ENCODE measurements around the gene PRDM16. TPM values are rescaled to one million over a fixed set of nuclear protein-coding genes. Genes with fewer than 3 reads are reported as not detected.

The PRDM16 gene
- total and polyA plus RNA-seq, 2 of the 8 experiments (the other 6 are each of a cell fraction or from before 2014, with no cell fraction given) = 0.39 to 0.43 TPM

GRCh38 chr1:3432306-3432705 is 363.3 kb downstream of the PRDM16 start:
- no peak for TF ChIP-seq CEBPB (IDR thresholded peaks at IDR 0.05; ENCODE audit: low read depth, low read length)
- no peak for TF ChIP-seq CTBP2 (IDR thresholded peaks at IDR 0.05; ENCODE audit: borderline replicate concordance, insufficient read depth, insufficient read length, low read length)
- TF ChIP-seq TAF7 (optimal IDR thresholded peaks at IDR 0.05; ENCODE audit: borderline replicate concordance, low read depth, low read length) = no peak
- TF ChIP-seq E2F6 (IDR thresholded peaks at IDR 0.05) = no peak
- no peak for TF ChIP-seq YY1 (IDR thresholded peaks at IDR 0.05; ENCODE audit: low read depth, low read length)
- TF ChIP-seq CBX8 (IDR thresholded peaks at IDR 0.05; ENCODE audit: borderline replicate concordance, low read depth, low read length) = no peak
- no peak for TF ChIP-seq BRCA1 (IDR thresholded peaks at IDR 0.05; ENCODE audit: low read depth, low read length)
- TF ChIP-seq POU5F1 (IDR thresholded peaks at IDR 0.05; ENCODE audit: low read depth, low read length) = no peak
- no peak for TF ChIP-seq POLR2A (IDR thresholded peaks at IDR 0.05; ENCODE audit: control extremely low read depth in 1 of 2, low read depth in 2 of 2, low read length in 2 of 2)
- no peak for TF ChIP-seq HDAC6 (IDR thresholded peaks at IDR 0.05; ENCODE audit: low read depth, low read length)
- TF ChIP-seq POLR2AphosphoS5 (IDR thresholded peaks at IDR 0.05; ENCODE audit: low read depth, low read length) = no peak
- FAIRE-seq (no peak), DNase-seq (ENCODE audit: low read depth in 1 of 2, low spot score in 2 of 2) (no peak)
- Histone ChIP-seq H3K9ac (replicated peaks in 1 of 4; ENCODE audit: extremely low read depth in 1 of 4, low read depth in 3 of 4, low read length in 3 of 4) (no peak overlapping the region), H3K14ac (ENCODE audit: insufficient read length) (no peak overlapping the region), H3K4me3 (ENCODE audit: extremely low read depth in 1 of 4, insufficient read depth in 2 of 4, low read depth in 3 of 4, low read length in 4 of 4) (no peak overlapping the region), H3K18ac (ENCODE audit: extremely low read depth, low read length) (no peak overlapping the region), H3K27ac (ENCODE audit: low read depth, low read length) (no peak overlapping the region), H3K36me3 (ENCODE audit: control insufficient read depth in 2 of 4, insufficient read depth in 4 of 4, low read length in 3 of 4) (no peaks in the 10 kb centered on the region), H2BK15ac (ENCODE audit: low read length) (no peak overlapping the region), H2AK5ac (ENCODE audit: low read depth, low read length) (no peak overlapping the region), H3K4ac (replicated peaks; ENCODE audit: insufficient read length, low read depth, low read length) (no peak overlapping the region), H2AFZ (ENCODE audit: low read length) (no peak overlapping the region), H4K91ac (replicated peaks; ENCODE audit: insufficient read length, low read length) (no peak overlapping the region), H4K20me1 (replicated peaks in 1 of 2; ENCODE audit: control insufficient read depth in 1 of 2, insufficient read depth in 2 of 2, low read length in 2 of 2) (peaks cover 0 to 5% of the 10 kb centered on the region in 2 experiments), H3K4me1 (replicated peaks in 1 of 4; ENCODE audit: control insufficient read depth in 3 of 4, insufficient read depth in 4 of 4, low read length in 3 of 4) (peaks cover 0 to 5% (median 1%) of the 10 kb centered on the region in 4 experiments; a peak in 2 of 7 replicates), H3K79me2 (ENCODE audit: control insufficient read depth in 1 of 2, insufficient read depth in 2 of 2, low read length in 2 of 2) (no peaks in the 10 kb centered on the region), H3K23ac (ENCODE audit: insufficient read length) (no peak overlapping the region), H4K5ac (ENCODE audit: insufficient read length, low read depth, low read length) (no peak overlapping the region), H2BK120ac (replicated peaks; ENCODE audit: low read depth, low read length) (no peak overlapping the region), H3K4me2 (ENCODE audit: insufficient read depth in 1 of 2, low read depth in 2 of 2, low read length in 2 of 2) (no peak overlapping the region), H3K56ac (replicated peaks; ENCODE audit: insufficient read length, low read depth, low read length) (no peak overlapping the region), H2BK20ac (ENCODE audit: low read length) (no peak overlapping the region), H3K9me3 (ENCODE audit: insufficient read depth in 2 of 2, low read depth in 1 of 2, low read length in 1 of 2) (no peaks in the 10 kb centered on the region), H2BK5ac (ENCODE audit: low read depth, low read length) (no peak overlapping the region), H2BK12ac (ENCODE audit: low read depth, low read length) (no peak overlapping the region), H4K8ac (ENCODE audit: extremely low read depth, insufficient read depth, low read length) (no peak overlapping the region), H3K23me2 (ENCODE audit: low read depth, low read length) (no peaks in the 10 kb centered on the region), H3K27me3 (replicated peaks in 1 of 4; ENCODE audit: control insufficient read depth in 3 of 4, extremely low read depth in 1 of 4, insufficient read depth in 3 of 4, low read length in 3 of 4) (no peaks in the 10 kb centered on the region), H3K79me1 (ENCODE audit: low read depth, low read length) (no peaks in the 10 kb centered on the region)
- POLR2A ChIA-PET (ENCODE audit: partially characterized antibody) = no interaction called here
- CTCF ChIA-PET (ENCODE audit: partially characterized antibody) = interaction anchor here (0.5 to 4.7 kb wide), 17 partner anchors 10 to 1592 kb away, joined by 3 to 50 read pairs (median 3); no protein-coding TSS in a partner anchor
- 95% methylated on average over 15 of the region's 15 CpGs; no CpG with 5 or more reads in 1 of the 2 experiments for WGBS, 2 experiments (ENCODE audit: extremely low coverage in 1 of 2, insufficient coverage in 1 of 2, insufficient read length in 1 of 2, insufficient replicate concordance in 2 of 2, low coverage in 1 of 2, low lambda C conversion rate in 2 of 2, missing lambda C conversion rate in 1 of 2)

Measured in H1 (cell line).